HEK293 (cell line): ENCODE measurements around the gene MCM10.

ENCODE experiments used
- SETDB1 ChIP-seq: IDR thresholded peaks from one replicate; pipeline ENCODE4 v1.6.1; 2017; ENCODE audit warnings: mild to moderate bottlenecking, low read length, moderate library complexity, mixed read lengths; ENCODE audit not compliant: insufficient read length
- SP2 ChIP-seq: fragments of 450-650 bp; formaldehyde crosslinking; IDR thresholded peaks from 2 replicates; pipeline ENCODE4 v1.5.1; 2016; ENCODE audit warnings: missing biosample characterization, missing genetic modification characterization
- YY2 ChIP-seq: fragments of 450-650 bp; formaldehyde crosslinking; IDR thresholded peaks from 2 replicates; pipeline ENCODE4 v1.5.1; 2016; ENCODE audit warnings: missing biosample characterization, missing genetic modification characterization
- ZFP69B ChIP-seq: fragments of 450-650 bp; formaldehyde crosslinking; IDR thresholded peaks from 2 replicates; pipeline ENCODE4 v1.5.1; 2016; ENCODE audit warnings: missing biosample characterization, missing genetic modification characterization
- ZNF24 ChIP-seq: fragments of 450-650 bp; formaldehyde crosslinking; IDR thresholded peaks from 2 replicates; pipeline ENCODE4 v1.5.1; 2016; ENCODE audit warnings: missing biosample characterization, missing genetic modification characterization
- ZNF549 ChIP-seq: fragments of 450-650 bp; IDR thresholded peaks from 2 replicates; pipeline ENCODE4 v1.5.1; 2018; ENCODE audit warnings: missing biosample characterization, missing genetic modification characterization, mild to moderate bottlenecking, inconsistent platforms, moderate library complexity
- ZNF658 ChIP-seq: fragments of 450-650 bp; formaldehyde crosslinking; IDR thresholded peaks from 2 replicates; pipeline ENCODE4; 2016; ENCODE audit warnings: missing biosample characterization, missing genetic modification characterization
- TF ChIP-seq, protein P1 (sequence below): fragments of 450-650 bp; formaldehyde crosslinking; IDR thresholded peaks from 2 replicates; pipeline ENCODE4 v1.5.1; 2016; ENCODE audit warnings: missing biosample characterization, missing genetic modification characterization

DNA sequence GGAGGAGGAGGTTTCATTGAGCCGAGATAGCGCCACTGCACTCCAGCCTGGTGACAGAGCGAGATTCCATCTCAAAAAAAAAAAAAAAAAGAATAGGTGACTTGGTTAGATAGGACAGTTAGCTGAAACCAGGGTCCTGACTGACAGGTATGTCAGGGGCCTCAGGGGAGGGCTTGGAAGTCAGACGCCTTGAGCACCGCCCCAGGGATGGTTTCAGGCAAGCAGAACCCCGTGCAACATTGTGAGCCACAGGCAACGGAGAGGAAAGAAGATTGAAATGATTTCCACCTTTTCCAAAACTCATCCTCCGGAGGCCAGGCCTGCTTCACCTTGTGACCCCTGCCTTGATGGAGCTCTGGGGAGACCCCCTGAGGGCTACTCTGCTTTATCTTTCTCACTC is 64.2 kb downstream of the MCM10 start:
- TF ChIP-seq ZFP69B (tag by site-specific recombination), result no peak
- TF ChIP-seq, protein P1, sequence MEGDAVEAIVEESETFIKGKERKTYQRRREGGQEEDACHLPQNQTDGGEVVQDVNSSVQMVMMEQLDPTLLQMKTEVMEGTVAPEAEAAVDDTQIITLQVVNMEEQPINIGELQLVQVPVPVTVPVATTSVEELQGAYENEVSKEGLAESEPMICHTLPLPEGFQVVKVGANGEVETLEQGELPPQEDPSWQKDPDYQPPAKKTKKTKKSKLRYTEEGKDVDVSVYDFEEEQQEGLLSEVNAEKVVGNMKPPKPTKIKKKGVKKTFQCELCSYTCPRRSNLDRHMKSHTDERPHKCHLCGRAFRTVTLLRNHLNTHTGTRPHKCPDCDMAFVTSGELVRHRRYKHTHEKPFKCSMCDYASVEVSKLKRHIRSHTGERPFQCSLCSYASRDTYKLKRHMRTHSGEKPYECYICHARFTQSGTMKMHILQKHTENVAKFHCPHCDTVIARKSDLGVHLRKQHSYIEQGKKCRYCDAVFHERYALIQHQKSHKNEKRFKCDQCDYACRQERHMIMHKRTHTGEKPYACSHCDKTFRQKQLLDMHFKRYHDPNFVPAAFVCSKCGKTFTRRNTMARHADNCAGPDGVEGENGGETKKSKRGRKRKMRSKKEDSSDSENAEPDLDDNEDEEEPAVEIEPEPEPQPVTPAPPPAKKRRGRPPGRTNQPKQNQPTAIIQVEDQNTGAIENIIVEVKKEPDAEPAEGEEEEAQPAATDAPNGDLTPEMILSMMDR (tag by site-specific recombination), result no peak
- TF ChIP-seq ZNF549 (tag by site-specific recombination), result no peak
- TF ChIP-seq SETDB1, result no peak
- TF ChIP-seq YY2, result no peak
- TF ChIP-seq ZNF24 (tag by site-specific recombination), result no peak
- TF ChIP-seq ZNF658 (tag by site-specific recombination), result no peak
- TF ChIP-seq SP2 (tag by site-specific recombination), result no peak
